SW 1271 (cell line): ENCODE results near the gene BICD1.

Source experiments
- DNase-seq, 2 experiments: peaks; one replicate each; lab custom pipeline; 2025; lab: John Stamatoyannopoulos, UW

Gene BICD1

DNA sequence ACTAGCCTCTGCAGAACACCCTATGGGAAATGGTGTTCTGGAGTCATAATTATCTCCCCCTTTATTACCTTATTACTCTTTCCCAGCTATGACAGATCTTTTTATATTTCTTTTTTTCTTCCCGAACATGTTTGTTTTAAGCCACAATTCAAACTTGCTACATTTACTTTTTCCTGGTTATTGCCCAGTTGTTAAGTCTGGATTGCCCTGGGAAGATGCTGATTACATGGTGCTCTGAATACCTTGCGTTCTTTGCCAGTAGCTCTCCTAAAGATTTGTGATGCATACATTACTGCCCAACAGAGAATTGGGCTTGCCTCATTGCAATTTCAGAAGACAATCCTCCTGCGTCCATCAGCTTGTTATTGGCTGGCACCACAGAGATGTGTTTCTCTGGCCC is 174.5 kb downstream of the BICD1 start:
- DNase-seq: no peak

DNA sequence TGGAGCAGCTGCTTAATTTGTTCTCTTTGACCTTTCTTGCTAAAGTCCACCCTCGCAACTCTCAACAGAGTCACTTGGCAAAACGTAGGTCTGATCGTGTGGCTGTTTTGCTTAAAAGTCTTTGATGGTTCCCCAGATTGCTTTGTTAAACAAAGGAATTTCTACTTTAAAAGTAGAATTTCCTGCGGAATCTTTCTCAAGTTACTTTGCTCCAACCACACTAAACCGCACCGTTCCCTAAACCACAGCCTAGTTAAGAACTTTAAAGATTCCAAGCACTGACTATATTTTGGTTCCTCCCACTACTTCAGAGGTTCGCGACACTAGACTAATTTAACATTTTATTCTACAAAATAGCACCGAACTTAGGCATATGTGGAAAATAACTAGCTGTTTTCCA is 177.9 kb downstream of the BICD1 start:
- DNase-seq: no peak

DNA sequence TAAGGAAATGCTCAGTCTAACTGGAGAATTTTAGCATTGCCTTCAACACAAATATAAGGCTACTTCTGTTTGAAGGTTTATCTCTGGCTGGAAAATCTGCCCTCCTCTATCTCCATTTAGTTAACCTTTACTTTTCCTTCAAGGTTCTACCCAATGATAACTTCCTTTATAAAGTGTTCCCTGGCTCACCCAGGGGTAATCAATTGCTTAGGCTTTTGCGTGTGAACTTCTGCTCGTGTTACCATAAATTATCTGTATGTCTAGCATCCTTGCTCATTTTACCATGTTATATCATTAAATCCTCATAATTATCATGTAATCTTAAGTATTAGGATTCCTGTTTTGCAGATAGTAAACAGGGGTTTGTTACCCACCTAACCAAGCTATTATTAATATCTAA is 178.4 kb downstream of the BICD1 start:
- DNase-seq: no peak

DNA sequence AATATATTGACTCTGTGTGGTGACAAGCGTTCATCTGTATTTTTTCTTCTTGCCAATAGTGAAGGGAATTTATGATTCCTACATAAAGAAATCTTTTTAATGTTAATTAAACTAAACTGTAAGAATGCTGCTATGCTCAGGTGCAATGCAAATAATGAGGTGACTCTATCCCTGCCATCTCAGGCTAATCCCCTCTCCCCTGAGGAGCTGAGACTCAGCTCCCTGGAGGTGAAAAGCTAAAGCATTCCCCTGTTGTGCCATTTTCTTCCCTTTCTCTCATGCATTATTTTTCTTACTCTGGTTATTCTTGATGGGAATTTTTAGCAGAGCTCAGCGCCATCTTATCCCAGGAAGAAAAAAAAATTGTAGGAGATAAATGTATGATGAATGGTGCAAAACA is 178.8 kb downstream of the BICD1 start:
- DNase-seq: no peak

DNA sequence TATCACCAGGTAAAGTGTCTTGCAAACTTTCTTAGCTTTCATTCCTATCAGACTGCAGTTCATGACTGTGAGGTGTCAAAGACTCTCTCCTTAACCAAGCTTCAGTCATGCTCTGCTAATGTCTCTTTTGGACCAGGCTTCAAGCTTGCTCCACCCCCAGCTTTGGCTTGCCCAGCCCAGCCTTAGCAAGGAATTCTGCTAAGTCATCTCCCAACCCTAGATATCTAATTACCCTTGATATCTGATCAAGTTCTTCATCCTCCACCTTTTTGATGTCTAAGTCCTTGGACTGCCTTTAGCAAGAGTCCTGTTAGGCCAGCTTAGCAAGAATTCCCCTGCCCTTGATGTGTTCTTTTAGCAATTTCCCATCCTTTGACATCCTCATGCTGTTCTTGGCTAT is 183.8 kb downstream of the BICD1 start:
- no peak for DNase-seq

DNA sequence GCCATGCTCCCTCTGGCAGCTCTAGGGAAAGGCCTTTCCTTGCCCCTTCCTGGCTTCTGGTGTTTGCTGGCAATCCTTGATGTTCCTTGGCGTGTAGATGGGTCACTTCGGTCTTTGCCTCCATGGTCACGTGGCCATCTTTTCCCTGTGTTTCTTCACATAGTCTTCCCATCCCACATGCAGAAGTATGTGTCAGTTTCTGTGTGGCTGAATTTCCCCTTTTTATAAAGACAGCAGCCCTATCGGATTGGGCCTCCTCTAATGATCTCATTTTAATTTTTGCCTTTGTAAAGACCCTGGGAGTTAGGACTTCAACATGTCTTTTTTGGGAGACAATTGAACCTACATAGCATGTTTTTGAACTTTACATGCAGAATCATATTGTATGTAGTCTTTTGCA is 185.5 kb downstream of the BICD1 start:
- no peak for DNase-seq

DNA sequence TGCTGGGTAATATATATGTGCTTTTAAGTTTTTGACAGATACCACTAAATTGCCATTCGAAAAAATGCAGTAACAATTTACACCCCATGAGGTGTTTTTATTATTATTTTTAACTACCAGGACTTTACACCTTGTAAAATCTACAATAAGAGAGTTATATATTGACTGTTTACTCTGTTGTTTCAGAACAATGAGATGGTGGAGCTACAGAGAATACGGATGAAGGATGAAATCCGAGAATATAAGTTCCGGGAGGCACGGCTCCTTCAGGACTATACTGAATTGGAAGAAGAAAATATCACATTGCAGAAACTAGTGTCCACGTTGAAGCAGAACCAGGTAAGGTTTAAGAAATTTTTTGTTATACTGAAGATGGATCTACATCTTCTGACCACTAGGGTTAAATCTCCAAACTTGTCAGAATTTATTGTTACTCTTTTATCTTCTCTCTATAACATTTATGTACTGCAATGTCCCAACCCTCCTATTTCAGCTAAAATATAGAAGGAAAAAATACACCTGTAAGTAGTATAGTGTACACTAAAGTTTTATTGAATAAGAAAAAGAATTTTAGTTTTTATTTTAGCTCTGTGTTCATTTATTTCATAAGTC is 187.3 kb downstream of the BICD1 start:
- DNase-seq: no peak

DNA sequence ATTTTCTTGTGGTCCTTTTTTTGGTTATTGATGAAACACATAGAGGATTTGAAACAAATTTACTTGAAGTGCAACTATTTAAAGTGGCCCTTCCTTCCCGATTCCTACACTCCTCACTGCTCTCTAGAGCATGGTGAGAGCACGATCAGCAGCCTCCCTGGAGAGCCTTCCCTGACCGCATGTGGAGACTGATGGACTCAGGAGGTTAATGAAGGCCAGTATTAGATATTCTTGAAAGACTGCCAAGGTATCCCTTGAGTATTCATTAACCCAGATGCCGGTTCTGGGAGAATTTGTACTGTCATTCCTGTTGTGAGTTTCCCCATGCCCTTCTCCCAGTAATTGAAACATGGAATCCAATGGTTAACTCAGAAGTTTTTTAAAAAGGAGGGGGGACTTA is 189.9 kb downstream of the BICD1 start:
- DNase-seq: no peak

DNA sequence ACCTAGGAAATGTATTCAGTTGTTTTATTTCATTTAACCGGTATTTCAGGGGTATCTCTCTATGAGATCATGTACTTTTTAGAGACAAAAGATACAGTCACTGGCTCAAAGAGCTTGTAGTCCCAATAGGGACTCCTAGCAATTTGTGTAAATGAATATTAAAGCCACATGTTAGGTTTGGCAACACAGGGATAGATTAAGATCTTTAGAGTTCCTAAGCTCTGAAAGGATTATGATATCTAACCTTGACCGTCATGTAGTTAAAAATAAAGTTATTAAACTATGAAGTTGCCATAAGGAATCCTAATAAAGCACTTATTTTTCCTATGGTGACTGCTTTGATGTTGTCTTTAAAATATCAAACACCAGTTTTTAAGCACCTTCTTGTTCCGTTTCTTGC is 192.3 kb downstream of the BICD1 start:
- DNase-seq: no peak

DNA sequence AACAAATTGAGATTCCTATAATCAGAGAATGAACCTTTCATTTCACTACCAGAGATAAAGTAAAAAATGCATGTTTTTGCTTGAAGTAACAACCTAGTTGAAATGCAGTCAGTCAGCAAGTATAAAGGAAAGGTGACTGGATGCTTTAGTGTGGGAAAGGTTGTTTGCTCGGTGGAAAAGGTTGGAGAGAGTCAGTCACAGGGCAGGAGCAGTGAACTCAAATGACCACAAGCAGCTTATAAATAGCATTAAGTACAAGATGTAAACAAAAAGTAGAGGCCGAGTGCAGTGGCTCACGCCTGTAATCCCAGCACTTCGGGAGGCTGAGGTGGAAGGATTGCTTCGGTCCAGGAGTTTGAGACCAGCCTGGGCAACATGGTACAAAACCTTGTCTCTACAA is 194.6 kb downstream of the BICD1 start:
- no peak for DNase-seq

DNA sequence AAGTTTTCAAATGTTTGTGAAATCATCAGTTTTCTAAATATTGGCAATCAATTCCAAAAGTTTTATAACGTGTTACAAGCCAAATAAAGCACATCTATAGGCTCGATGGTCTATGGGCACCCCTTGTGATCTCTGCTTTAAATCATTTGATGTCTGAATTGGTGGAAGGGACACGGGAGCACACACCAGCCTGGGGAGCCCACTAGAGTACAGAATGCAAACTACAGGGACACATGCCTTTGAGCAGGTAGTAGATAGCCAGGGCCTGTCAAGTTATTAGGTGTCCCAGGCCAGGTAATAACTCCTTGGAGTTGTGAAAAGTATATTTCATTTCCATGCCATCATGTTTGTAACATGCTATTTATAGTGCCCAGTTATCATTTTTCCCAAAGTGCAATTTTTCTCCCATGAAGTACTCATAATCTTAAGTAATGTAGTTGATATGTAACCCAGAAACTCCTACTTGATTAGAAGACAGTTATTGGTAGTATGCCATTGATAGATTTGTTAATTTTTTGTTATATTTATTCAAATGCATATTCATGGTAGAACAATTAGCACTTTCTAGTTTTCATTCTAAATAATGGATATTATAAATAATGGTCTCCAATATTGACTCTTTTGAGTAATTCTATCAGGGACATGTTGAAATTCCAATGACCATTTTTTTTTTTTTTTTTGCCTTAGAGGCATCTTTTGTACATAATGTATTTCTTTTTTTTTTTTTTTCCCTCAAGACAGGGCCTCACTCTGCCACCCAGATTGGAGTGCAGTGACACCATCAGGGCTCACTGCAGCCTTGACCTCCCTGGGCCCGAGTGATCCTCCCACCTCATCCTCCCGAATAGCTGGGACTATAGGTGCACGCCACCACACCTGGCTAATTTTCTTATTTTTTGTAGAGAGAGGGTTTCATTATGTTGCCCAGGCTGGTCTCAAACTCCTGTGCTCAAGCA is 195.8 kb downstream of the BICD1 start:
- DNase-seq: peak in 1 of 2 experiments; percentile 21

DNA sequence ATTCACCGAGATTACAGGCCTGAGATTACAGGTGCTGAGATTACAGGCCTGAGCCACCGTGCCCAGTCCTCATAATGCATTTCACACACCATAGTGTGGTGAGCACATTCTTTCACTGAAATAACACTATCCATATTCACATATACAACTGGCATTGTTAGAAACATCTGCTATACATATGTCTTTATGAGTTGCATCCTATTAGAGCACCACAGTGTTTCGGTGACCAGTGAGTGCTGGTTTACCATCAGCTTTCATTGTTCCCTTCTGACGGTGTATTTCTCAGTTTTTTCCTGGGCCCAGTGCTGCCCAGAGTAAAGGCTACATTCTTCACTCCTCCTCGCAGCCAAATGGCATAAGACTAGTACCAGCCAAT is 196.5 kb downstream of the BICD1 start:
- no peak for DNase-seq

DNA sequence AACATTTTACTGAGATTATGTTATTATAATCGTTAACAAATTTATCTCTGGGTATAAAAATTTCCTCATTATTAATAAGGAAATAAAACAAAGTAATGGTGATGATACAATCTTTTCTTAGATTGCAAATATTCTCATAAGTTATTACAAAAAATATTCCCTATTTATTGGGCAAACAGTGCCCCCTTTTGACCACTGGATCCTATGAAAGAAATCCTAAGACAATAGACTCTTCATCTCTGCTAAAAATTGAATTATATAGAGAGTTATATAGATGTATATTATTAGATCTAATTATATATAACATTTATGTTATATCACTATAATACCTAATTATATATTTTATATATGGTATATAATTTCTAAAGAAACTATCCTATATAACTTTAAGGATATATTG is 198.5 kb downstream of the BICD1 start:
- DNase-seq: peak in 1 of 2 experiments; percentile 55

DNA sequence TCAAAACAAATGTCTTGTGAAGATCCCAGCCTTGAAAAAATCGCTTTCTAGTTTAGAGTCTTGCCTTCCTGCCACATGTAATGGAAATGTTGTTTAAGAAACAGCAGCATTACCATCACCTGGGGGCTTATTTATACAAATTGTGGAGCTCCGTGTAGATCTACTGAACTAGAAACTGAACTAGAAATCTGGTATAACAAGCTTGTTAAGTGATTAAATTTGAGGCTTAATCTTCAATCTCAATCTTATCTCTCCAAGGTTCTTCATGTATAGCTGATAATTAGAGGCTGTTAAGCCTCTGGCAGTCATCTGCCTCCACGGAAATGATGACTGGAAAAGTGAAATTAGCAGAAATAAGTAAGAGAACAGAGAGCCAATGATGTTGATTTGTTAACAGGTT is 200.7 kb downstream of the BICD1 start:
- DNase-seq: no peak

DNA sequence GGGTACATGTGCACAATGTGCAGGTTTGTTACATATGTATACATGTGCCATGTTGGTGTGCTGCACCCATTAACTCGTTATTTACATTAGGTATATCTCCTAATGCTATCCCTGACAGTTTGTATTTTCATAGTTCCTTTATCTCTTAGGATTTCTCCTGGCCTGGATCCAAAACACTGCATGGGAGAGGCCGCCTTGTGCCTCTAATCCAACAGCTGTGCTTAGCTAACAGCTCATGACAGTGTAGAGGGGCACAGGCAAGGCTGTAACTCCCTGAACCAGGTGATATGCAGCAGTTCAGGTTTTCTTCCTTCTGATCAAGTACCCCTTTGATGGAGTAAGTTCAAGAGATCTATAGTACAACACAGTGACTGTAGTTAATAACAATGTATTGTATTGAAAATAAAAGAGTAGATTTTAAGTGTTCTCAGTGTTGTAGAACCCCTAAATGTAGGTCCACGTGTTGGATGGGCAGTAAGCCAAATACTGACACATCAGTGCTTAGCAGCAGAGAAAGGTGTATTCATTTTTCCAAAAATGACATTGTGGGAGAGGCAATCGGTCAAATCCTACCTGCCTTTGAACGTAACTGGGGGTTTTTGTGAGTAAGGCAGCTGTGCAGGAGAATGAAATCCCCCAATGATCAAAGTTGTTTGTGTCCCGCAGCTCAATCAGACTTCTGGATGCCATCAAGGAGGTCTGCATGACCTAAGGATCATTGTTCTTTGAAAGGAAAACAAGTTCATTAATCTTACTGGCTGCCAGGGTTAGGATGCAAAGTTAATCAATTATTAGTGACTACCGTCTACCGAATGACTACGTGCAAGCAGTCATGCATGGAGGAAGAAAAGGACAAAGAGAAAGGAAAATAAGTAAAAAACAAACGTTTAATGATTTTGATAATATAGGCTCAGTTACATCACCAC is 203.4 kb downstream of the BICD1 start:
- DNase-seq: no peak

DNA sequence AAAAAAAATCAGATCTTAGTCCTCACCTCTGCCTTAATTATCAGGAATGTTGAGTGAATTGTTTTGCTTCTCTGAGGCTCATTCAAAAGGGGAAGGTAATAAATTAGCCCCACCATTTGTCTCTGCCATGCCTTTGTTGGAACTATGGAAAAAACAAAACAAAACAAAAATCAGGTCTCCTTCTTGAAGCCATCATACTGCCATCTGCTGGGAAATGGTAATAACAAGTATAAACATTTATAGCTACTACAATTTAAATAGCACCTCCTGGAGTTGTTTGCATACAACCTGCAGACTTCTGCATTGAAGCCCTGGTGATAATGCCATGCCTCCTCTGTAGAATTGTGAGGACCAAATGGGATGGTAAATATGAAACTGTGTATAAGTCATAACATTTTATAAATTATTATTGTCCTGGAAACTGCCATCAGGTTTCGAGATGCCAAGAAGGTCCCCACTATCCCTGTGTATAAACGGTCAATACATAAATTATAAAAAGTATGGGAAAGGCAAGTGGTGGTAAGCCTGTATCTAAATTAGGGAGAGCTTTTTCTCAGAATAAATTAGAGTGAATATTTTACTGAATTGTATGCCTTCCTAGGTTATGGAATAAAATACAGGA is 205.5 kb downstream of the BICD1 start:
- peak; percentile 20 to 81 for DNase-seq

DNA sequence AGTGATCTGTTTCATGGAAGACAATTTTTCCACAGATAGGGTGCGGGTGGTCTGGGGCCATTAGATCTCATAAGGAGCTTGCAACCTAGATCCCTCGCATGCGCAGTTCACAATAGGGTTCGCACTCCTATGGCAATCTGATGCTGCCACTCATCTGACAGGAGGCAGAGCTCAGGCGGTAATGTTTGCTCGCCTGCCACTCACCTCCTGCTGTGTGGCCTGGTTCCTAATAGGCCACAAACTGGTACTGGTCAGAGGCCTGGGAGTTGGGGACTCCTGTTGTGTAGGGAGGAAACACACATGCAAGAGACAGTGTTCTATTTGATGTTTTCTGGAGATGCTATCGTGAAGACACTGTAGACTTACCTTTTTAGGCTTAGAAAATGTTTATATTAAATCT is 215.7 kb downstream of the BICD1 start:
- no peak for DNase-seq

DNA sequence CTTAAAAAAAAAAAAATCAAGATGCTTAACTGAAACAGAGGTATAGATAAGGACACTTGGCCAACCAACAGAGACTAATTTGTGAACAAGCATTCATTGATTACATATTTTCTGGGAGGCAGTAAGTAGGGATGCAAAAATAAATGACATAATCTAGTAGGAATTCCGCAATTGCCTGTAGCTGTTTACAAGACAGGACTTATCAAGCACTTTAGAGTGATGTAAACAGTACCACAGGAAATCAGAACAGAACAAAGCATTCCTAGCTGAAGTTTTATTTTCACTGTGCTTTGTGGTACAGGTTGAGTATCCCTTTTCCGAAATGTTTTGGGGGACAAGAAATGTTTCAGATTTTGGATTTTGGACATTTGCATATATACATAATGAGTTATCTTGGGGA is 224.5 kb downstream of the BICD1 start:
- no peak for DNase-seq

DNA sequence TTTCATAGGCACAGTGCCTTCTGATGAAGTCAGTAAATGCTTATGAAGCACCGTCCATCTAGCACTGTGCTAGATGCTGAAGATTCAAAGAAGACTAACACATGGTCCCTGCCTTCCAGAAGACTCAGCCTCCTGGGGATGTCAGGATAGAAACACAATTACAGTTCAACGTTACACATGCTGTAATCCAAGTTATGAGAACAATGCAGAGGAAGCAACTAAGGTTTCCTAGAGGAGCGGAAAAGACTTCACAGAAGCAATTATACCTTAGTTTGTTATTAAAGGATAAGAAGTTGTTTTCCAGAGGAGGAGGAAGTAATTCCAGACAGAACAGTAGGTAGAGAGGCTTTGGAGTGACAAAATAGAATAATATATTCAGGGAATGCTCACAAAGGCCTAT is 225.8 kb downstream of the BICD1 start:
- DNase-seq: no peak

DNA sequence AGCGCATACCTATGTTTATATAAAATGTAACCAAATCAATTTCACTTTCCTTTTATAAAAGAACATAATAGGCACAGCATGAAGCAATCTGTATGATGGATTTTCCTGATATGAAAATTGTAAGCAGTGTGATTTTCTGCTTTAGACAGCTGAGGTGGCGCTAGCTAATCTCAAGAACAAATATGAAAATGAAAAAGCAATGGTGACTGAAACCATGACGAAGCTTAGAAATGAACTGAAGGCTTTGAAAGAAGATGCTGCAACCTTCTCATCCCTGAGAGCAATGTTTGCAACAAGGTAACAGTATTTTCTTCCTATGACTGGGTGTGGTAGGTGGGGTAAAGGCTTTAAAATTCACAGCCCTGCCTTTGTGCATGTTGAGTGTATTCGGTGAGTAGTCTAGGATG is 227.7 kb downstream of the BICD1 start:
- DNase-seq: no peak

DNA sequence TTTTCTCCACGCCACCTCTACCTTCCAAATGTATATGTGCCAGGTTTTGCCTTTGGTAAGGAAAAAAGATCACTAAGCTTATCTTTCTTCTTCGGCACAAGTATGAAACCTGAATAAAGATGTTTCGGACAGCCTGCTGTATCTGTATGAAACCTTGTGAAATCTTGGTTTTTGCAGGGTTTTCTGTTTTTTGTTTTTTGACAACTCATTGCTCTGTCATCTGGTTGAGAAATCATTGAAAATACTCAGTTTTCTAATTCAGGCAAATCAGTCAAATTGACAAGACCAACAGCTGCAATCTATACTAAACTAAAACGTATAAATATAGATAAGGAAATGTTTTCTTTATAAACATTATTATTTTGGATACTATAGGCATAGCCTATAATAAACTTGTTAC is 229.6 kb downstream of the BICD1 start:
- no peak for DNase-seq

DNA sequence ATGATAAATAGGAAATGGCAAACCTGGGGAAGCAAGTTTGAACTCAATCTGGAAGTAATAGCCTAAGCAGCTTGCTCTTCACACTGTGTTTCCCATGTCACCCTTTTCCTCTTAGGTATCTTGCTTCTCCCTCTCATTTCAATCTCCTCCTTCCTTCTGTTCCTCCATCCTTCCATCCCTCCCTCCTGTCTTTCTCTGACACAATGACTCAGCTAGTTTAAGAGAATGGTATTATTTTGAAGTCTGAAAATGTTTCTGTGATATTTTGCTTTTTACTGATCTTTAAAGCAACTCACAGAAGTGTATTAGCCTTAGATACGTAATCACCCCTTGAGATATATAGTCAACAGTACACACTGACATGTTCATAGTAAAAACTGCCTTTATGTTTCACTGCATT is 236.8 kb downstream of the BICD1 start:
- DNase-seq: no peak
